HG02678 (cell line): Measurements from ENCODE around the gene ELOA2.
"Not testable (repeated sequence)": the region's sequence is repeated elsewhere in the genome, so short reads cannot be mapped to it uniquely, and the experiment has no call there.

Experiments
- ATAC-seq: cut with Tn5 transposase; IDR thresholded peaks from one replicate; pipeline ENCODE4 v1.9.1; 2021; ENCODE audit warnings: mild to moderate bottlenecking, moderate library complexity; ENCODE audit not compliant: unreplicated experiment

ELOA2 gene

DNA sequence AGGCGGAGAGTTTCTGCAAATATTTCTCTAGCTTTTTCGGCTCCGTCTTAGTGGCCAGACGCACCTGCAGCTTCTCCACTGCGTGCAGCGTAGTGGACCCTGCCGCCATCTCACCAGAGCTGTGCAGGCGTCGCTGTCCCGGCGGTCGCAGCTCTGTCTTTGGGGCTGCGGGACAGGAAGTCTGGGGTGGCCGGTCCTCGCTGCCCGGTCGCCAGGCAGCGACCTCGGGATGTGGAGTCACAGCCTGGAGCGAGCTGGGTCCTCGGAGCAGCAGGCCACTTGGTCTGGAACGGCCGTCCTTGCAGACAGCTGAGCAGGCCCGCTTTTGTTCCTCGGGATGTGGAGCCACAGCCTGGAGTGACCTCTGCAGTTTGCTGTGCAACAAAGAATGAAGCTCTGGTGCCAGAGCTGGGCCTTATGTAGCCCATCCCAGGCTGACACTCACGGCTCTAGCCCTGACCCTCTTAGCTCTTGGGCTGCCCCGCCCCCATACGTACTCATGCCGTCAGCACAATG lies at the start of gene ELOA2:
ELOA2 (minus strand) TSS at position 466 of the 516 bp plus-strand sequence; CDS start at position 109, 357 bp downstream.
- no peak for ATAC-seq

- no peak for ATAC-seq
Measured at GRCh38 chr18:47081578-47081977, 46.2 kb upstream of the ELOA2 start.

DNA sequence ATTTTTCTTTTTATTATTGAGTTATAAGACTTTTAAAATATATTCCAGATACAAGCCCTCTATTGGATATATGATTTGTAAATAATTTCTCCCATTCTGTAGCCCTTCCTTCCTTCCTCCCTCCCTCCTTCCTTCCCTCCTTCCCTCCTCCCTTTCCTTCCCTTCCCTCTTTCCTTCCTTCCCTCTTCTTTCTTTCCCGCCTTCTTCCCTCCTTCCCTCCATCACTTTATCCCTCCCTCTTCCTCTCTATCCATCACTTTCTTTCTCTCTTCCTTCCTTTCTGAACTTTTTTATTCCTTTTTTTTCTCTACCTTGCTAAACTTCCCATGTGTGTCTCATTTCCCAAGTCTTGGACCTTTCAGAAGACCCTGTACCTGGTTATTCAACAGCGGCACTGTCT lies 45.5 kb upstream of the ELOA2 start:
- no peak for ATAC-seq

GRCh38 chr18:47077111-47077510 lies 41.7 kb upstream of the ELOA2 start:
- ATAC-seq: no peak

DNA sequence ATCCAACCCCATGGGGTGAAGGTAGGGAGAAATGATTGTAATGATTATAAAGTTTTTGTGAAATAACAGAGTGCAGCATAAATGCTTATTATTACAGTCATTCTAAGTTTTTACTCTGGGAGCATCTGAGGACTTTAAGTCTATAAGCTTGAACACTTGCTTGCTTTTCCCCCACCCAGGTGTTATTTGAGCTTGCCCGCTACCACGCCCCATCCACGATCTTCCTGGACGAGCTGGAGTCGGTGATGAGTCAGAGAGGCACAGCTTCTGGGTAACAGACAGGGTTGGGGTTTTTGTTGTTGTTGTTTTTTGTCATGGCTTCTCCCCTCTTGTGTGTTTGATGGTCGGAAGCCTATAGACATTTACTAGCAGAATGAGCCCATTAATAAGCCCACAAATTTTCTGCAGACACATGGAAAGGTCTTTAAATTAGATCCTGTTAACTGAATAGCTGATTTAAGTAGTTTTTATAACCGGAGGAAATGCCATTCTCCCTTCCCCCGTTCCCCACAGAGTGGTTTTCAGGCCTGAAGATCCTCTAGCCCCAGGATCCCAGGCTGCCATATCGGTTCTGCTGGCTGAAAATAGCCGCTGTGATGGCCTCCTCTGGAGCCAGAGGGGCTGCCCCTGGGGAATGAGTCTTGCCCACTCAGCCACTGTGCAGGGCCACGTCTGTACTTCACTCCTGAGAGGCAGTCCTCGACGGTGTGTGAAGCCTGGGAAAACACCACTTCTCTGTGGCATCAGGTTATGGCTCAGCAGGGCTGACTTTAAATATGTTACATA lies 39.9 kb upstream of the ELOA2 start:
- ATAC-seq: no peak

DNA sequence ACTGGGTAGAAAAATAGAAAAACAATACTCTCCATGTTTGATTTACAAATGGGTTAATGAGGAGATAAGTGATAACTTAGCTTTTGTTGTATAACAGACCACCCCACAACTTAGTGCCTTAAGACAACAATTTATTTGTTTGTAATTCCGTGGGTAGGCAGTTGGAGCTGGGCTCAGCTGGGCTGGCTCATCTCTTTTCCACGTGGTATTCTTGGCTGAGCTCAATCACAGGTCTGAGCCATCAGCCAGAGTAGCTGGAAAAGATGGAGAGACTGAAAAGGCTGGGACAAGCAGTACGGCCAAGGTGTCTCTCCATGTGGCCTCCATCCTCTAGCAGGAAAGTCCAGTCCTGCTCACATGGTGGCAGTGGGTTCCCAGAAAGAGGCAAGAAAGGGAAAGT lies 32.2 kb upstream of the ELOA2 start:
- ATAC-seq: no peak

DNA sequence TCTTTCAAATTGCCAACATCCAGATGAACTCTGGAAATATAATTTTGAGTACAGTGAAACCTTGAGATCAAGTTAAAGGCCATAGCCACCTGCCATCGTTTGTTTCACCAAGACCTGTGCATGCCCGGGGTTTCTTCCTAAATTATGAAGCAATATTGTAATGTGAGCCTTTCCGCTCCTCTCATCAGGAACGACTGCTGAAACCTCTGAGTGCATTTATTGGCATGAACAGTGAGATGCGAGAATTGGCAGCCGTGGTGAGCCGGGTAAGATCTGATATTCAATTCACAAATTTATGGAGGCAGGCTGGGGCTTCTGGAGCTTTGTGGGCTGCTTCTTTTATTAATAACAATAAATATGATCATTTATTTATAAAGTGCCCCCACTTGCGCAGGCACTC lies 27.7 kb upstream of the ELOA2 start:
- no peak for ATAC-seq

DNA sequence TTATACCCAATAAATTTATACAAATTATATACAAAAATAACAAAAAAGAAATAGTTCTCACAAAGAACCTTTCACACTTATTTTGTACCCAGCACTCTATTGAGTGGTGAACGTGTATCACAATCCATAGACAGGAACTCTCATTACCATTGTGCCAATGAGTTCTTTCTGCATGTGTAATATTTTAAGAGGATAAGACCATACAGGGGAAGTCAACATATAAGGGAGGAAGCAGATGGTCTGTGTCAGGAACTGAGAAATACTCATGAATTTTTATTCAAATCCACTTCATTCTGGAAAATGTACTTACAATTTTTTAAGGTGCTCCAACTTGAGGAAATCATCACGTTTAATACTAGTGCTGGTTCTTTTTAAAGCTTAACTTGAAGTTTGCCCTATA lies 27.1 kb upstream of the ELOA2 start:
- ATAC-seq: no peak

- no peak for ATAC-seq
Measured at GRCh38 chr18:47054369-47054768, 18.9 kb upstream of the ELOA2 start.

DNA sequence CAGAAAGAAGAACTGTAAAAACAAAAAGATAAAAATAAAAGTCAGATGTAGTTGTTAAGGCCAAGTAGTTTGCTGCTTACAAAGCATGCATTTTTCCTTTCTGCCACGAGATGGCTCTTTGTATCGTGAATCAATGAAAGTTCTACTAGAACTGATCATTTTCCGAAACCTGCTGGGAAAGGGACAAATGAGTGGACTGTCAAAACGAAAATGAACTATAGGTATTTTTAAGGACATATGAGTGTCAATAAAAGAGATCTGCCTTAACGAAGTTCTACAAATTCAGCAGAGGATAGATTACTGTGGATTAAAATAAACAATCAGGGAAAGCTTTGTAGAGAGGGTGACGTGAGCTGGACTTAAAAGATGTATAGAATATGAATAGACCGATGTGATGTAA lies 15.0 kb upstream of the ELOA2 start:
- ATAC-seq: no peak

- no peak for ATAC-seq
Measured at GRCh38 chr18:47040982-47041381, 5.6 kb upstream of the ELOA2 start.

GRCh38 chr18:47036927-47037578 lies 1.6 kb upstream of the ELOA2 start:
- no peak for ATAC-seq

DNA sequence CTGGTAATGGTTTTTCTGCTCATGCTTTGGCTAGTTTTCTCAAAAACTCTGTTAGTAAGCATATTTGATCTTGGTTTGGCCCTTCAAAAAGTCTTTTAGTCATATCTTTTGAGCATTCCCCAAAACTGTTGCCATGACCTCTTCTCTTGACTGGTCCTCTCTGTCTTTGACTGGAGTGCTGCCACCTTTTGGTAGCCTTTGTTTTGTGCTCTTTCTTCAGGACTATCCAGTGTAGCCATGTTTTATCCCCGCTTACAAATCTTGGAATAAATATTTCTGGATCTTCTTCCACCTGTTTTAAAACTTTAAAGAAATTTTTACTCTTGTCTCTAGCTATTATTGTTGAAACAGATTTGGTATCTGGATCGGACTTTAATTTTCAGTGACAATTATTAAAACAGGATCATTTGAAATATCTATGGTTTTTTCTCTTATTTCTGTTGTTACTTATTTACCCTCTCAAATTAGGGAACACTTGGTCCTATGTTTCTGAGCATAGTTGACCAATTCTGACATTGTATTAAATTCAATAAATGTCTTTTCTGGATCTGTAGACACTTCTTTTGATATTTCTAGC lies 965 bp upstream of the ELOA2 start:
- no peak for ATAC-seq

- not testable (repeated sequence) for ATAC-seq
Measured at GRCh38 chr18:47034591-47034990, 830 bp downstream of the ELOA2 start.

GRCh38 chr18:47032945-47033344 lies 2.5 kb downstream of the ELOA2 start:
- no peak for ATAC-seq

- not testable (repeated sequence) for ATAC-seq
Measured at GRCh38 chr18:47030887-47031286, 4.5 kb downstream of the ELOA2 start.

DNA sequence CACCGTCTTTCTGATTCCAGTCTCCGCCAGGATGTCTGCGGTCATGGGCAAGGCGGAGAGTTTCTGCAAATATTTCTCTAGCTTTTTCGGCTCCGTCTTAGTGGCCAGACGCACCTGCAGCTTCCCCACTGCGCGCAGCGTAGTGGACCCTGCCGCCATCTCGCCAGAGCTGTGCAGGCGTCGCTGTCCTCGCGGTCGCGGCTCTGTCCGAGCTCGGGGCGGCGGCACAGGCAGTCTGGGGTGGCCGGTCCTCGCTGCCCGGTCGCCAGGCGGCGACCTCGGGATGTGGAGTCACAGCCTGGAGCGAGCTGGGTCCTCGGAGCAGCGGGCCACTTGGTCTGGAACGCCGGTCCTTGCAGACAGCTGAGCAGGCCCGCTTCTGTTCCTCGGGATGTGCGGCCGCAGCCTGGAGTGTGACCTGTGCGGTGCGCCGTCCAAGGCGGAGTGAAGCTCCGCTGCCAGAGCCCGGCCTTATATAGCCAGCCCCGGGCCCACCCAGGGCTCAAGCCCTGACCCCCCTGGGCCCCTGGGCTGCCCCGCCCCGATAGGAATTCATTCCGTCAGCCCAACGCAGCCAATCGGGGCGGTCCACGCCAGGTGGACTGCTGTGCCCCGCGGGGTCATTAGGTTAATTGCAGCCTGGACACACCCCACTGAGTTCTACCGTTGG lies 5.6 kb downstream of the ELOA2 start:
- not testable (repeated sequence) for ATAC-seq

- not testable (repeated sequence) for ATAC-seq
Measured at GRCh38 chr18:47028738-47029137, 6.7 kb downstream of the ELOA2 start.

GRCh38 chr18:47025557-47026174 lies 9.8 kb downstream of the ELOA2 start:
- not testable (repeated sequence) for ATAC-seq

DNA sequence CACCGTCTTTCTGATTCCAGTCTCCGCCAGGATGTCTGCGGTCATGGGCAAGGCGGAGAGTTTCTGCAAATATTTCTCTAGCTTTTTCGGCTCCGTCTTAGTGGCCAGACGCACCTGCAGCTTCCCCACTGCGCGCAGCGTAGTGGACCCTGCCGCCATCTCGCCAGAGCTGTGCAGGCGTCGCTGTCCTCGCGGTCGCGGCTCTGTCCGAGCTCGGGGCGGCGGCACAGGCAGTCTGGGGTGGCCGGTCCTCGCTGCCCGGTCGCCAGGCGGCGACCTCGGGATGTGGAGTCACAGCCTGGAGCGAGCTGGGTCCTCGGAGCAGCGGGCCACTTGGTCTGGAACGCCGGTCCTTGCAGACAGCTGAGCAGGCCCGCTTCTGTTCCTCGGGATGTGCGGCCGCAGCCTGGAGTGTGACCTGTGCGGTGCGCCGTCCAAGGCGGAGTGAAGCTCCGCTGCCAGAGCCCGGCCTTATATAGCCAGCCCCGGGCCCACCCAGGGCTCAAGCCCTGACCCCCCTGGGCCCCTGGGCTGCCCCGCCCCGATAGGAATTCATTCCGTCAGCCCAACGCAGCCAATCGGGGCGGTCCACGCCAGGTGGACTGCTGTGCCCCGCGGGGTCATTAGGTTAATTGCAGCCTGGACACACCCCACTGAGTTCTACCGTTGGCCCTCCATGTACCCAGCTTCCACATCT lies 11.5 kb downstream of the ELOA2 start:
- not testable (repeated sequence) for ATAC-seq
